ENCODE measurements around the gene IGF2.

The IGF2 gene

DNA sequence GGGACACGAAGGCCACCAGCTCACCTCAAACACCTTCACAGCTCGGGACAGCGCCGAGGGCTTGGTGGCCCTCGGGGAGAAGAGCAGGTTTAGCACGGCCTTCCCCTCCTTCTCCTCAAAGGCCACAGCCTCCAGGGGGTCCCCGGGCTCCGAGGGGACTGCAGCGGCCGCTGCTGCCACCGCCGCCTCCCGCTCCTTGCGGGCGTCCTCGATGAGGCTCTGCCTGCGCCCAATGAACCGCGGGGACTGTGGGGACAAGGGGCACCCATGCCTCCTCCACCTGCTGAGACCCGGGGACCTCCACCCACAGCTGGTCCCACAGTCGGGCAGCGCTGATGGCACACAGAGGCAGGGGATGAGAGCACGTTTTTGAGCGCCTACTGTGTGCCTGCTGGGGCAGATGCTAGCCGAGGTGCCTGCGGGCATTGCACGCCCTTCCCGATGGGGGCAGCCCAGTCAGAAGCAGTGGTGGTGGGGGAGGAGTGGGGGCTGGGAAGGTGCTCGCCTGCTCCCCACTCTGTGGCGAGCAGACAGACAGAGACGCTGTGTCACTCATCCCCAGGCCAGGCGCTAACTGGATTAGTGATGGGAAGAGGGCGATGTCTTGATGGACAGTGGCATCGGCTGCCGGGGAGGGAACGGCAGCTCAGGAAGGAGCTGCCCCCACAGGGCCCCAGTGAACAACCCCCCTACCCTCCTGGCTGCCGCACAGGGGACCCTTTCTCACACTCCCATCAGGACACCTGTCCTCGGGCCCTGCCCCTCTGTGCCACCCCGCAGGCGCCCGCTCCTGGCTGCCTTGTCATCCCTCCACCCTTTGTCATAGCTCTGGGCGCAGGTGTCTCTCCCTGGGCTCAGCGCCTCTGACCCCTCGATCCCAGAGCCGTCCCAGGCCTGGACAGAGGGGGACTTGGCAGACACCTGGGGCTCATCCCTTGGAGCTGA lies 30.7 kb upstream of the IGF2 start:
- no peak for DNase-seq

DNA sequence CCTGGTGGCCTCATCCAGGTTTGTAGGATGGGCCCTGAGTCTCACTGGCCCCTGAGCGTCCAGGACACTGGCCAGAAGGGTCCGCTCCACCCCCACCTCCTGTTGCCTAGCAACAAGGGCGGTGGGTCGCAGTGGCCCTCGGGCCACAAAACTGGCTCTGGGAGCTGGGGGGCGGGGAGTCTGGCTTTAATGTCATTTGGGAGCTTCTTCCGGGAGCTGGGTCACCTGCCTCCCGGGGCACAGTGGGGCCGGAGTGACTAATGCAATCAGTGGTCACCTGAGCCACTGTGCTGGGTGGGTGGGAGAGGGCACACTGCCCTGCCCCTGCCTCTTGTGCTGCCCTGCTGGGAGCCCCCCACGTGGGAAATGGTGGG lies 29.8 kb upstream of the IGF2 start:
- DNase-seq = no peak

DNA sequence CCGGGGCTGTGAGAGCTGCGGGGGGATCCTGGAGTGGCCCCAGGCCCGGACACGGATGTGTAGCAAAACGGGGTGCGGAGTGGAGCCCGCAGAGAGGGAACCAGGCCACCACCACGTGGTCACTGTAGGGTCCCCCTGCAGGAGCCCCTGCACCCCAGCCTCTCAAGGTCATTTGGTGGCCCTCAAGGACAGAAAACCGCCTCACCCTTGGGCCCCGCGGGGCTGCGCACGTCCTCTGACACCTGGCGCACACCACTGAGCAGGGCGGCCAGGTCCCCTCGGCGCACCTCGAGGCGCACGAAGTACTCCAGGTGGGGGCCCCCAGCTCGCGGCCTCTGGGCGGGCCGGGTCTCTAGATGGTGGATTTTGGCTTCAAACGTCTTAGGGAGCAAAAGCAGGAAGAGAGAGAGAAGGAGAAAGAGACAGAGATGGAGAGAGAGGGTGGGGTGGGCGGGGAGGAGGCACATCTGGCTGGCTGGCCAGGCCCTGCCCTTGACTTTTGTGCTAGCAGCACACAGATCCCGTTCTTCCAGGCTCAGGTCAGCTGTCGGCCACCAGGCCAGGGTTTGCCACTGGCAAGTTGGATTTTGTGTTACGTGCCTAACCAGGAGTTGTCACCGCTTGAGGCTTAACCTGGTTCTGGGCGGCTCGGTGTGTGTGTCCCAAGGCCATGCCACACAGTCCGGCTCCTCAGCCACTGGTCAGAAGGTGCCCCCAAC lies 29.3 kb upstream of the IGF2 start:
- no peak for DNase-seq

DNA sequence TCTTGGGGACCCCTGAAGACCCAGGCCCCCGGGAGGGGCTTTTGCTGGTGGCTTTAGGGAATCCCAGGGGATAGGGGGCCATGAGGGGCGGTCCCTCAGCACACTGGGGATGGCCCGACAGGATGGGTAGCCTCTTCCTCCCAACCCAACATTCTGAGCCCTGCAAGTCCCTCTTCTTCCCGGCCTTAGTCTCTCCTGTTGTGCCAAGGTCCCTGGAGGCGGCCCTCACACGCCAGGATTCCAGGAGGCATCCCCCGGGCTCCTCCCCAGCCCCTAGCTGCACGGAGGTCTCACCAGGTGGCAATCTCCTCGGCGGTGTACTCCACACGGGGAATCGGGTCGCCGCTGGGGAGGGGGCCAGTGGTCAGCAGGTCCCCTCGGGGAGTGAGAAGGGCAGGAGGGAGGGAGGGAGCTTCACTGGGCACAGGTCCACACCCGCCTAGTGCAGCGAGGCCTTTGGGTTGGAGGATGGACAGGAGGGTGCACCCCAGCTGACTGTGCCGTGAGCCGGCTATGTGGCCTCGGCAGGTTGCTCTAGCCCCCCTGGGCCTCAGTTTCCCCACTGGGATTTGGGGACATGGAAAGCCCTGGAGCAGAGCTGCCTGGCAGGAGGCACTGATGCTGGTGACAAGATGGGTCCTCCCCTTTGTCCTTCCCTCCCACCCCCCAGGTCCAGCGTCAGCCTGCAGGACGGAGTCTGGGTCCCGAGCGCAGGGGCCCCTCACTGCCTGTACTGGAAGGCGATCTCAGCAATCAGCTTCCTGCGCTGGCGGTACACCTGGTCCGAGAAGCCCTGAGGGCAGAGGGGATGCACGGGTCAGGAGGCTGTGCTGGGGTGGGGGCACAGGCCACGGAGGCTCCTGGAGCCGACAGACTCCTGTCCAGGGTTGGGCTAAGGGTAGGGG lies 28.2 kb upstream of the IGF2 start:
- DNase-seq = no peak

DNA sequence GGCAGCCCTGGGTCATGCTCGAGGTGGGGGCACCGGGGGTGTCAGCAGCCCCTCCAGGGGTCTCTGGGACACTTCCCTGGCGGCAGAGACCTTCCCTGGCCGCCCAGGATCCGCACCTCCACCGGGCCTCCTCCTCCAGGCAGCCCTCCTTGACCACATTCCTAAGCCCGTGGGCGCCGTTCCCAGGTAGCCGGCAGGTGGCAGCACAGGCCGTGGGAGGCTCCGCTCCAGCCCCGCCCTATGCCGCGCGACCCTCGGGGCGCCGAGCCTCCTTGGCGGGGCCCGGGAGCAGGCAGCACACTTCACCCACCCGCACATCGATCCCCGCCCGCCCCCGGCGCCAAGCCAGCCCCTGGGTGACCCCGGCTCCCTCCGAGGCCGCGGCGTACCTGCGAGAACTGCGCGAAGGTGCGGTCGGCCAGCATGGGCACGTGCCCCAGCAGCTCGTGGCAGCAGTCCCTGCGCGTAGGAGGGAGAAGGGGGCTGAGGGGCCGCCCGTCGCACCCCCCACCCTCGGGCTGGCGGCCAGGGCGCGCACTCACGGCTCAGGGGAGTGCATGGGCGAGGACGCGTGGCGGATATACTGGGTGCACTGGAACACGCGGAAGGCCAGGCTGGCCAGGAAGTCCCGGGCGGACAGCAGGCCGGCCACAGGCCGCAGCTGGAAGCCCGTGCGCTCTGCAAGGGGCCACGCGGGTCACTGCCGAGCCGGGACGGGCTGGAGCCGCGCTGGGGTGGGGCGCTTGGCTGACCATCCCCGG lies 27.1 kb upstream of the IGF2 start:
- peak; percentile 20 for DNase-seq

DNA sequence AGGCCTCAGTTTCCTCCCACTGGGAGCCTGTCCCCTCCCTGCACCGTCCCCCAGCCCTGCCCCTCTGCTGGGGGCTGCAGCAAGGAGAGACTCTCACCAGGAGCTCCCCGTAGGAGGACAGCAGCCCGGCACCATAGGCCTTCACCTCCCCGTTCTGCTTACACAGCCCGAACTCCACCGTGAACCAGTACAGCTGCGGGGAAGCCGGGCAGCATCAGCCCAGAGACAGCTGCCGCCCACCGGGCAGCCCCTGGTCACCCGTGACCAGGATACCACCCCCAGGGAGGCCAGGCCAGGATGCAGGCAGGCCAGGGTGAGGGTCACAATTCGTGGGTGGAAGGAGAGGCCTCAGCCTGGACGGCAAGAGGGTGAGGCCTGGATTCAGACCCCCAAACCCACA lies 26.4 kb upstream of the IGF2 start:
- no peak for DNase-seq

DNA sequence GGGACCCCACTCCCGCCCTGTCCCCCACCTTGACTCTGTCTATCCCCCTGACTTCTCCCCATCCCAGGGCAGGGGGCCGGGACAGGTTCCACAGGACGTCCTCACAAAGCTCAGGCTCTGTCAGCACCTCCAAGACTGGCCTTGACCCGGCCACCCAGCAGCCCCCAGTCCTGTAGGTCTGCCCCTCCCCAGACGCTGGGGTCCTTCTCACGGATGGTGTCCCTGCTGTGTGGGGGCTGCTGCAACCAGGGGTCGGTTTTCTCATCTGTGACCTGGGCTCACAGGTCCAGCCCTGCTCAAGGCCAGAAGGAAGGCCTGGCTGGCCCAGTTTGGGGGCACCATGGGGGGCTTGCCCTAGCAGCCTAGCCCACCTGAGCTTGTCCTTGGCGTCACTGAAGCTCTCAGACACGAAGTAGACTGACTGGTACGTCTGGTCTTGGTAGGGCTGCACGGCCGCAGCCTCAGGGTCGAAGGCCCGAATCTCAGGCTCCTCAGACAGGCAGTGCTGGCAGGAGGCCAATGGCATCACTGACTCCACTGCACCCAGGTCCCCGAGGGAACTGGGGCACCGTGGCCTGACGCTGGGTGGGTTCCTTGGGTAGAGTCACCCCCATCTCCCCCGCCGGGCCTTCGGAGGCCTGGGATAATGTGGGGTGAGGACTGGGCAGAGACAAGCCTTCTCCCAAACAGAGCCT lies 25.8 kb upstream of the IGF2 start:
- no peak for DNase-seq

DNA sequence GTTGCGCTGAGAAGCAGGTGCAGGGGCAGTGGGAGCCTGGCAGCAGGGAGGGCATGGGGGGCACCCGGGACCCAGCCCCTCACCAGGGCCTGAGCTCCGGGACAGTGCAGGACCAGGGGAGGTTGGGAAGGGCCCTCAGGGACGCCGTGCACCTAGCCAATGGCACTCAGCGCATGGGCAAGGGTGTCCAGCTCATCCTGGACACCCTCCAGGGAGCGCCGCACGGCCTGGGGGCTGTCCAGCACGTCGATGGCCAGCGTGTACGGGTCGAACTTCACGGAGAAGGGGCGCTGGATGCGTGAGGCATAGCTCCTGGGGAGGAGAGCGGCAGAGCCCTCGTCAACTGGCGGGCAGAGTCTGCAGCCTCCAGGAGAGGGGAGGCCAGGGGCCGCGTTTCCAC lies 24.9 kb upstream of the IGF2 start:
- DNase-seq = no peak

DNA sequence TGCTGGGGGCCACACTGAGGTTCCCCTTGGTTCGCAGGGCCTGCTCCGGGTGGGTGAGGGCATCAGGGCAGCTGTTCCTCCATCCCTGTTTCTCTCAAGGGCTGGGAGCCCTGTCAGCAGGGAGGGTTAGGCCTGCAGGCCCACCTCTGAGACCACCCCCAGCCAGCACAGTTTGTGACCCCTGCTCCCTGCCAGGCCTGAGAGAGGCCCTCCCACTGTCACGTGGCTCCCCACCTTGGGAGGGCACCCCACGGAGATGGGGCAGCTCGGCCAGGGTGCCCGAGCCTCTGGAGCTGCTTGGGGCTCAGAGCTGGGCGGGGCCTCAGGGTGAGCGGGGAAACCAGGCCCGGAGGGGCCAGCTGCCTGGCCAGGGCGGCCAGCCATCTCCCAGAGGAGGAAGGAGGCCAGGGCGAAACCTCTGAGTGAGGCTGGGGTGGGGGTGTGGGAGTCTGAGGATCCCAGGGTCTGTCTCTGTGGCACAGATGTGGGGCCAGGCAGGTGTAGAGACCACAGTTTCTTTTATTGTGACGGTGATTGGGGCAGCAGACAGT lies 24.3 kb upstream of the IGF2 start:
- DNase-seq = no peak

DNA sequence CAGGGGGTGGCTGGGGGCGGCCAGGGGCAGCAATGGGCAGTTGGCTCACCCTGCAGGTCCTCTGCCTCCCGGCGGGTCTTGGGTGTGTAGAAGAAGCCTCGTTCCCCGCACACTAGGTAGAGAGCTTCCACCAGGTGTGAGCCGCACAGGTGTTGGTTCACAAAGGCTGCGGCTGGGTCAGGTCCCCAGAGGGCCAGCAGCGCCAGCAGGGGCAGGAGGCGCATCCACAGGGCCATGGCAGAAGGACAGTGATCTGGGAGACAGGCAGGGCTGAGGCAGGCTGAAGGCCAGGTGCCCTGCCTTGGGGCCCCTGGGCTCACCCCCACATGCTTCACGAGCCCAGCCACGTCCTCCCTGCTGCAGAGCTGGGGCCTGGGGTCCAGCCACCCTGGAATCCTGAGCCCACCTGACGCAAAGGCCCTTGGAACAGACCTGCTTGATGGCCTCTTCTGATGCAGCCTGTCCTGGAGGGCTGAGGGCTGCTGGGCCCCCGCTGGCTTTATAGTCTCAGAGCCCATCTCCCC lies 21.6 kb upstream of the IGF2 start, which contains the start of gene INS:
INS (minus strand) TSS at position 474 of the 524 bp plus-strand sequence; CDS start at position 236, 238 bp downstream.
- no peak for DNase-seq

DNA sequence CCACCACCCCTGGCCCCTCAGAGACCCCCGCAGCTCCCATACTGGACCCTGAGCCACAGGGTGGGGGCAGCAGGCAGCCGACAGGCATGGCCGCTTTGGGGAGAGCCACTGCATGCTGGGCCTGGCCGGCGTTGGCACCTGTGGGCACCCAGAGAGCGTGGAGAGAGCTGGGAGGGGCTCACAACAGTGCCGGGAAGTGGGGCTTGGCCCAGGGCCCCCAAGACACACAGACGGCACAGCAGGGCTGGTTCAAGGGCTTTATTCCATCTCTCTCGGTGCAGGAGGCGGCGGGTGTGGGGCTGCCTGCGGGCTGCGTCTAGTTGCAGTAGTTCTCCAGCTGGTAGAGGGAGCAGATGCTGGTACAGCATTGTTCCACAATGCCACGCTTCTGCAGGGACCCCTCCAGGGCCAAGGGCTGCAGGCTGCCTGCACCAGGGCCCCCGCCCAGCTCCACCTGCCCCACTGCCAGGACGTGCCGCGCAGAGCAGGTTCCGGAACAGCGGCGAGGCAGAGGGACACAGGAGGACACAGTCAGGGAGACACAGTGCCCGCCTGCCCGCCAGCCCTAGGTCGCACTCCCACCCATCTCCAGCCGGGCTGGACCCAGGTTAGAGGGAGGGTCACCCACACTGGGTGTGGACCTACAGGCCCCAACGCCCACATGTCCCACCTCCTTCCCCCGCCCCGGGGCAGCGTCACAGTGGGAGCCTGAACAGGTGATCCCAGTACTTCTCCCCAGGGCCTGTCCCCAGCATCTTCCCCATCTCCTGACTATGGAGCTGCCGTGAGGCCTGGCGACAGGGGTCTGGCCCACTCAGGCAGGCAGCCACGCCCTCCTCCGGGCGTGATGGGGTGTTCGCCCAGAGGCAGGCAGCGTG lies 20.6 kb upstream of the IGF2 start:
- DNase-seq = no peak

DNA sequence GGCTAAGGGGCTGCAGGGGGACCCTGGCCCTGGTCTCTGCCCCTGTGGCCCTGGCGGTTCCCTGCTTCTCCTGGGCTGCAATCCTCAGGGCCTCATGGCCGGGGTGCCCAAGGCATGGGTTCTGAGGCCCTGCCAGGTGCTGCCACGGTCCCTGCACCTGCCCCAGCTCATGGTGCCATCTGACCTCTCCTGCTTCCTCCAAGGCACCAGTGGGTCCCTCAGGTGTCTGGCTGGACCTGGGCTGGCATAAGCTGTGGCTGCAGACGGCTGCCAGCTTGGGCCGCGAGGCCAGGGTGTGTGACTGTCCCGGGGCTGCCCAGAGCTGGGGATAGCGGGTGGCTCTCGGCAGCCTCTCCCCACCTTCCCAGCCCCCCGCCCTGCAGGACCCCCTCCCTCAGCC lies 19.8 kb upstream of the IGF2 start:
- no peak for DNase-seq

DNA sequence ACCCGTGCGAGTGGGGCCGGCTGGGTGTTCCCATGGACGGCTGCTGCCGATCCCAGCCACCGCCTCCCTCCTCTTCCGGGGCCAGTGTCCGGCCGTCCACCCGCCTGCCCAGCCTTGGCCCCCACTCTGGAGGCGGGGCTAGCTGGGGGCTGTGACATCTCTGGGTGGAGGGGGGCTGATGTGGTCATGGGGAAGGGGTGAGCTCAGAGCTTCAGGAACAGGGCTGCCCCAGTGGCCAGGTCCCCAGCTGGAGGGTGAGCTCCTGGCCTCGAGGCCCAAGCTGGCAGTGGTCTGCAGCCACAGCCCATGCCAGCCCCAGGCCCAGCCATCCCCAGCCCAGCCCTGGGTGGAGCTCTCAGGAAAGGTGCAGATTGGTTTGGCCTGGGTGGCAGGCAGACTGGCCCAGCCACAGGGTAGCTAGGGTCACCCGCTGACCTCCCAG lies 19.1 kb upstream of the IGF2 start:
- DNase-seq = no peak

DNA sequence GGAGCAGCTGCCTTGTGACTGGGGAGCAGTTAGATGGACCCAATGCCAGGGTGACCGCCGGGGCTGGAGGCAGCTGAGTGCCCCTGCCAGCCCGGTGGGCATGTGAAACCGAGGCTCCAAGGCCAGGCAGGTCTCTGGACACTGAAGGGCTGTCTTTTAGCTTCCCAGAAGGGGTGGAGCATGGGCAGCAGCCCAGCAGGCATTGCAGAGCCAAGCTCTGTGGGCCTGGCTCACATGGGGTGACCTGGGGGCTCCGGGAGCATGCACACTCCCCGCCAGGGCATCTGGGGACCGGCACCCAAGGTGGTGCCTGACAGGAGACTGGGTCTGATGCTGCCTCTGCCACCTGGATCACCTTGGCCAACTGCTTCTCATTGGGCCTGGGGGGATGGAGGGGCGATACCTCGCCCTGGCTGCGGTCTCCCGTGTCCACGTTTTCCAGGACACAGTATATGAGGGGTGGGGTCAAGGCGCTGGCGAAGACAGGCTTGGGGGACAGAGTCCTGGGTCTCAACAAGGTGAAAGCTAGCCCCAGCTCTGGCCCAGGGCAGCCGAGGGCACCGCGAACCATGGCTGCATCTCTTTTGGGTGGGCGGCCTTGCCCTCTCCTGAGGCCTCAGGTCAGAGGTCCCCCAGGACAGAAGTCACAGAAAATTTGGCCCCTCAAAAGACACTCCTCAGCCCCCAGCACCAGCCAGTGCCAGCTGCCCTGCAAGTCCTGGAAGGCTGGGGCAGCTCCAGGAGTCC lies 18.3 kb upstream of the IGF2 start:
- DNase-seq = no peak

DNA sequence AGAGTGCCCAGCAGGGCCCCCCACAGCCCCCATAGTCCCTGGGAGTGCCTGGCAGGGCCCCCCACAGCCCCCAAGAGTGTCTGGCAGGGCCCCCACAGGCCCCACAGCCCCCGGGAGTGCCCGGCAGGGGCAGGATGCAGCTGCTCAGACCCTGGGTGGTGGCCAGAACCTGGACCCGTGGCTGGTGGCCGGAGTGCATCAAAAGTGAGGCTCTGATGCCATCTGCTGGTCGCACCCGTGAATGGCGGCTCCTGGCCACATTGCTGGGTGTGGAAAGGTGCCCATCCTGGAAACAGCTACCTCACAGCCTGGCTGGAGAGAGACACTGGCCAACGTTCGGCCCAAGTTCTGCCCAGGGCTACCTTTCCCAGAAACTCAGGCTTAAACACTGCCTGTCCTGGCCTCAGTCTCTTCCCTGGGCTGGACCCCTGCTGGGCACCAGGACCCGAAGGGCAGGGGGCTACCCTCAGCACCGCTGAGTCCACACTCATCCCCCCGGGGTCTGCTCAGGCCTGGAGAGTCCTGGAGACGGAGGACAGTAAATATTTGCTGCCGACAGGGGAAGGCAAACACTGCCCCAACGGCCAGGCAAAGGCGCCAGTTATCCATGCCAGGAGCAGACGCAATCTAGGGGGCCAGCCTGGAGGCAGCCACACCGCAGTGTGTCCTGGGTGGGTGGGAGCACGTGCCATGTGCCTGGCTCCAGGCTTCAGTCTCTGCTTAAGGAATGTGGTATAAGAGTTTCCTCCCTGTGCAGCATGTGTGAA lies 17.4 kb upstream of the IGF2 start:
- peak; percentile 21 for DNase-seq

DNA sequence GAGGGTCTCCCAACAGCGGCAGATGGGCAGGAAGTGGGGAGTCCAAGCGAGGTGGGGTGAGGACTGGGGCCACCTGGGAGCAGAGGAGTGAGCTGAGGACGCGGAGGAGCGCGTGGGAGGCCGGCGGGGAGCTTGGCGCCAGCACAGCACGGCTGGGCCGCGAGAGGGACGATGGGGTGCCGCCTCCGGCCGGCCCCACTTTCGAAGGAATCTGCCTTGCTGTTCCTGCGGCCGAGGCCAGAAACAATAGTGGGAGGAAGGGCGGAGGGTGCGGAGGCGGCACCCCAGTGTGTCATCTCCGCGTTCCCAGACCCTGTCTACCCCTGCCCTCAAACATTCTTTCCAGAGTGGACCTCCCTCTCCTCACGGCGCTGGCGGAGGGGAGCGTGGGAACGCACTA lies 16.3 kb upstream of the IGF2 start:
- DNase-seq = no peak

DNA sequence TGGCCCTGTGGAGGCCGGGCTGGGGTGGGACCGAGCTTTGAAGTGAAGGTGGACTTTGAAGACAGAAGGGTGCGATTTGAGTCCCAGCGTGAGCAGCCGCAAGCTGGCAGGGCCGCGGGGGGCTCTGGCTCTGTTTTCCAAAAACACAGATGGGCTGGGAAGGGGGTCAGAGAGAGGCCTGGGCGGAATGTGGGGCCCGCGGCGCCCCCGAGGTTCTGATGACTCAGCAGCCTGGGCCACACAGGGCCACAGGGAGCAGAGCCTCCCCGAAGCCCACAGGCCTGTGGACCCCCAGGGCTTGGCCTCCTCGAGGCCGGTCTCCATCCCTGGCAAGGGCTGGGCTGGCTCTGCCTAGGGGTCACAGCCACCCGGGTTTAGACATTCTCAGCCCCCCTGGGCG lies 15.7 kb upstream of the IGF2 start:
- no peak for DNase-seq

DNA sequence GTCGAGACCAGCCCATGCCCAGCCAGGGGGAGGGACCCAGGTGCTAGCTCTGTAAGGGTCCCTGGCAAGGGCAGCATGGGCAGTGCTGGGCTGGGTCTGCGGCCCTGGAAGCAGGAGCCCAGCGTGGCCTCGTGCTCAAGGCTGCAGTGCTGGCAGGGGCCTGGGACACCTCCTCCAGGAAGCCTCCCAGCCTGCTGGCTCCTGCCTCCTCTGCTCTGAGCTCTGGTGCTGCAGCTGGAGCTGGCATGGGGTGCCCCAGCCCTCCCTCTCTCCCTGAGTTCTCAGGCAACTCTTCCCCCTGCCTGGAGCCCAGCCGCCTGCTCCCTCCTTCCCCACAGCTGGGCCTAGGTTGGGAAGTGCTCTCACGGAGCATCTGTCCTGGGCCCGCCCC lies 15.0 kb upstream of the IGF2 start:
- no peak for DNase-seq
